GM19438 (cell line): ENCODE data around the gene WDFY4.
A peak's percentile ranks its signal among the peaks of the same experiment; 100 is the strongest.

Experiments
- ATAC-seq: cut with Tn5 transposase; IDR thresholded peaks from one replicate; pipeline ENCODE4 v1.9.1; 2021; ENCODE audit warnings: low read depth; ENCODE audit not compliant: unreplicated experiment

WDFY4 gene

GRCh38 chr10:48739170-48739569, 54.5 kb downstream of the WDFY4 start:
- no peak for ATAC-seq

GRCh38 chr10:48740015-48740707, 55.5 kb downstream of the WDFY4 start:
- ATAC-seq, result no peak

GRCh38 chr10:48740988-48741387, 56.3 kb downstream of the WDFY4 start:
- ATAC-seq, result no peak

GRCh38 chr10:48742891-48743860, 58.5 kb downstream of the WDFY4 start:
- ATAC-seq, result no peak

- ATAC-seq, result no peak
Measured at GRCh38 chr10:48744587-48744986, 59.9 kb downstream of the WDFY4 start.

GRCh38 chr10:48745662-48746245, 61.1 kb downstream of the WDFY4 start:
- no peak for ATAC-seq

- no peak for ATAC-seq
Measured at GRCh38 chr10:48748573-48748972, 63.9 kb downstream of the WDFY4 start.

GRCh38 chr10:48749254-48749787, 64.6 kb downstream of the WDFY4 start:
- ATAC-seq, result no peak

- no peak for ATAC-seq
Measured at GRCh38 chr10:48750019-48750418, 65.3 kb downstream of the WDFY4 start.

- no peak for ATAC-seq
Measured at GRCh38 chr10:48750991-48751390, 66.3 kb downstream of the WDFY4 start.

- ATAC-seq, result no peak
Measured at GRCh38 chr10:48751730-48752129, 67.1 kb downstream of the WDFY4 start.

- no peak for ATAC-seq
Measured at GRCh38 chr10:48758411-48758810, 73.7 kb downstream of the WDFY4 start.

GRCh38 chr10:48759113-48759901, 74.6 kb downstream of the WDFY4 start:
- ATAC-seq, result peak; percentile 88

GRCh38 chr10:48760983-48761382, 76.3 kb downstream of the WDFY4 start:
- no peak for ATAC-seq

GRCh38 chr10:48762064-48763042, 77.7 kb downstream of the WDFY4 start:
- ATAC-seq, result no peak

GRCh38 chr10:48763403-48763965, 78.8 kb downstream of the WDFY4 start:
- no peak for ATAC-seq

- ATAC-seq, result no peak
Measured at GRCh38 chr10:48764486-48764885, 79.8 kb downstream of the WDFY4 start.

- ATAC-seq, result no peak
Measured at GRCh38 chr10:48765039-48765438, 80.4 kb downstream of the WDFY4 start.

- no peak for ATAC-seq
Measured at GRCh38 chr10:48765527-48765926, 80.9 kb downstream of the WDFY4 start.
